ENCODE data around the gene MSI2.

Gene MSI2

DNA sequence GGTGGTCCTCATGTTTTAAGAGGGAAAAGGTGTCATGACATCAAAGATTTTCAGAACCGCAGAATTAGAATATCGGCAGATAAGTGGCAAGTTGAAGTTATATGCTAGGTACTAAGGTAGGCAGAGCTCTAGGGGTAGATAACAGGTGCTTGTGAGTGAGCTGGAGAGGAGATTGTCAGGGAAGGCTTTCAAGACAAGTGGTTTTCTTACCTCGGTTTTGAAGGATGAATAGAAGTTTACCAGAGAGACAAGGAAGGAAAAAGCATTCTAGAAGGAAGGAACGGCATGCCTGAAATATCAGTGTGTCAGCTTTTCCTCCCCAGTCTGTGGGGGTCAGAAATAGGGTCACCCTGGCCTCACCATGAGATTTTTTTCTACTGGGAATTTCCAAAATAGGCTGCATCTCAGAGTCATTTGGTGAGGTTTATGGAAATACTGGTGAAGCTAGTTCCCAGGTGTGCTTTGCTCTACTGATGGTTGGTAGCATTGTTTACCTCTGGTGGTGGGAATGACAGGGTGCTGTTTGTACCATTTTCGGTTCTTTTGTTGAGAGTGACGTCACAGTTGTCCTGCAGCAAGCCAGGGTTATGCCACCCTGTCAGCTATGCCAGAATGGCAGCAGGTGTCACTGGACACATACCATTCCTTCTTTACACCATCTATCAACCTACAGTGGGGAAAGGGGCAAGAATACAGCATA, 112.5 kb downstream of the MSI2 start:
- no peak overlapping the region for H3K23ac ChIP-seq (ENCODE audit: low read depth, low read length, poor library complexity)
- no peak overlapping the region for H2BK5ac ChIP-seq (ENCODE audit: low read length)
- no peak overlapping the region for H3K4me2 ChIP-seq (ENCODE audit: insufficient read depth, low read length, poor library complexity, severe bottlenecking)
- peaks cover 4 to 12% of the 10 kb centered on the region in 2 donors for H3K9me3 ChIP-seq (replicated peaks in 1 of 2; ENCODE audit: control insufficient read depth in 2 of 2, insufficient read depth in 1 of 2, low read depth in 1 of 2, low read length in 2 of 2)
- no peak overlapping the region for H3K9ac ChIP-seq (ENCODE audit: low read depth, low read length, poor library complexity)
- H4K8ac ChIP-seq (ENCODE audit: low read depth, low read length): no peak overlapping the region
- no peak overlapping the region for H3K14ac ChIP-seq (ENCODE audit: low read length)
- no peak for DNase-seq (ENCODE audit: low spot score)
- H3K27me3 ChIP-seq (ENCODE audit: control insufficient read depth in 3 of 3, insufficient read depth in 3 of 3, low read depth in 1 of 3, low read length in 3 of 3): no peaks in the 10 kb centered on the region
- peaks cover 0 to 15% of the 10 kb centered on the region in 2 donors for H3K36me3 ChIP-seq (replicated peaks in 1 of 2; ENCODE audit: control insufficient read depth in 2 of 2, insufficient read depth in 2 of 2, low read length in 2 of 2)
- peaks cover 8% of the 10 kb centered on the region for H3K79me1 ChIP-seq (ENCODE audit: low read depth, low read length)
- no peak overlapping the region for H2BK12ac ChIP-seq (ENCODE audit: low read length)
- H4K91ac ChIP-seq (ENCODE audit: low read depth, low read length, poor library complexity): no peak overlapping the region
- H2BK15ac ChIP-seq (ENCODE audit: low read length): no peak overlapping the region
- no peak overlapping the region for H2BK120ac ChIP-seq (ENCODE audit: low read depth, low read length)
- peaks cover 11 to 26% of the 10 kb centered on the region in 2 donors for H3K4me1 ChIP-seq (ENCODE audit: control insufficient read depth in 2 of 2, insufficient read depth in 1 of 2, low read depth in 1 of 2, low read length in 2 of 2)
- no peak overlapping the region for H2AK5ac ChIP-seq (ENCODE audit: low read depth, low read length)
- H3K4me3 ChIP-seq (ENCODE audit: low read length in 2 of 2): no peak overlapping the region
- H3K4ac ChIP-seq (ENCODE audit: low read length): no peak overlapping the region
- no CpG with 5 or more reads among the region's 6 CpGs for WGBS, 2 donors (ENCODE audit: extremely low coverage in 2 of 2, insufficient read length in 2 of 2, insufficient replicate concordance in 1 of 2)
- no peak overlapping the region for H3K18ac ChIP-seq (ENCODE audit: low read length)
- H2AFZ ChIP-seq (ENCODE audit: low read length): no peak overlapping the region
- H3K27ac ChIP-seq (replicated peaks; ENCODE audit: low read length): peak overlapping the region; percentile 14

DNA sequence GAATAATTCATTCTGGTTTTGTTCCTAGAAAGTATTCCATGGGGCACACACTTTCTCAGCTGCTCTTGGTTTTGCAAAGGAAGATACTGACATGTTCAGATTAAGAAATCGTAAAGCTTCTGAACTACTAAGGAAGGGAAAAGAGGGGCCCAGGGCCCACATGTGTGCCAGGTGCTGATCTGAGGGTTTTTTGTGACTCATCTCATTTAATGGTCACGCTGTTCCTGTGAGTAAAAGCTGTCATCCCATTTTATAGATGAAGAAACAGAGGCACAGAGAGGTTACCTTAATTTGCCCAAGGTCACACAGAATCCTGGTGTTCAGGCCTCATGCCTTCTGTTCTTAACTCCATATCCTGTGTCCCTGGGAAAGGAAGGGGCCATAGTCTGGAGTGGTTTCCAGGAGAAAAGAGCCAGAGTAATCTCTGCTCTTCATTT, 113.2 kb downstream of the MSI2 start:
- peaks cover 0 to 15% of the 10 kb centered on the region in 2 donors for H3K36me3 ChIP-seq (replicated peaks in 1 of 2; ENCODE audit: control insufficient read depth in 2 of 2, insufficient read depth in 2 of 2, low read length in 2 of 2)
- no peak for DNase-seq (ENCODE audit: low spot score)
- H3K18ac ChIP-seq (ENCODE audit: low read length): no peak overlapping the region
- no peak overlapping the region for H2BK12ac ChIP-seq (ENCODE audit: low read length)
- H3K4me2 ChIP-seq (ENCODE audit: insufficient read depth, low read length, poor library complexity, severe bottlenecking): no peak overlapping the region
- no peak overlapping the region for H2BK120ac ChIP-seq (ENCODE audit: low read depth, low read length)
- no peak overlapping the region for H3K4ac ChIP-seq (ENCODE audit: low read length)
- H4K91ac ChIP-seq (ENCODE audit: low read depth, low read length, poor library complexity): no peak overlapping the region
- no peak overlapping the region for H3K4me3 ChIP-seq (ENCODE audit: low read length in 2 of 2)
- no peak overlapping the region for H4K8ac ChIP-seq (ENCODE audit: low read depth, low read length)
- no peak overlapping the region for H2AFZ ChIP-seq (ENCODE audit: low read length)
- H3K14ac ChIP-seq (ENCODE audit: low read length): no peak overlapping the region
- peaks cover 6 to 18% of the 10 kb centered on the region in 2 donors for H3K9me3 ChIP-seq (replicated peaks in 1 of 2; ENCODE audit: control insufficient read depth in 2 of 2, insufficient read depth in 1 of 2, low read depth in 1 of 2, low read length in 2 of 2)
- no peak overlapping the region for H2BK15ac ChIP-seq (ENCODE audit: low read length)
- H3K4me1 ChIP-seq (ENCODE audit: control insufficient read depth in 2 of 2, insufficient read depth in 1 of 2, low read depth in 1 of 2, low read length in 2 of 2): peaks cover 10 to 20% of the 10 kb centered on the region in 2 donors
- H3K27ac ChIP-seq (replicated peaks; ENCODE audit: low read length): peak overlapping the region; percentile 23
- no CpG with 5 or more reads among the region's 2 CpGs for WGBS, 2 donors (ENCODE audit: extremely low coverage in 2 of 2, insufficient read length in 2 of 2, insufficient replicate concordance in 1 of 2)
- H3K9ac ChIP-seq (ENCODE audit: low read depth, low read length, poor library complexity): no peak overlapping the region
- H2BK5ac ChIP-seq (ENCODE audit: low read length): no peak overlapping the region
- no peak overlapping the region for H3K23ac ChIP-seq (ENCODE audit: low read depth, low read length, poor library complexity)
- H3K79me1 ChIP-seq (ENCODE audit: low read depth, low read length): peaks cover 8% of the 10 kb centered on the region
- no peak overlapping the region for H2AK5ac ChIP-seq (ENCODE audit: low read depth, low read length)
- H3K27me3 ChIP-seq (ENCODE audit: control insufficient read depth in 3 of 3, insufficient read depth in 3 of 3, low read depth in 1 of 3, low read length in 3 of 3): no peaks in the 10 kb centered on the region

DNA sequence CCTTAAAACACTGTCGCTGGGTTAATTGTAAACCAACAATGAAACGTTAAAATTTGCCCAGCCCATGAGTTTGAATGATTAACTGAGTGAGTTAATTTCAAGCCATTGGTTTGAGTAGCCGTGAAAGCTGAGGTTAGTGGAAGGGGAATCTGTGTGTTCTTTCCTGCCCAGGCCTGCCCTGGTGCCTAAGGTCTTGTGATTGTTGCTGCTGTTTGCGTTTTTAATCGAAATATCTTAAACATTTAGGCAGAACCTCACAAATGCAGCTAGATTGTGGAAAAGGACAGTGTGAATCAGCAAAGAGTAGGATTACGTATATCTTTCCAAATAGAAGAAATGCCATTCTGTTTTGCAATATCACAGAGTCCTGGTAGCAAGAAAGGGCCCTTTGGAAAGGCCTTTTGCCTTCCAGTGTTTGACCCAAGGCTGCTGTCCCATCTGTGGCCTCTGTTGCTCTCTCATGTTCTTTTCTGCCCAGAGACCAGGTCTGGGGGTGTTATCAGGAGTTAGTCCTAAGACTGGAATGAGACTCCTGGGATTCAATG, 113.8 kb downstream of the MSI2 start:
- no peak overlapping the region for H3K4me3 ChIP-seq (ENCODE audit: low read length in 2 of 2)
- no peak overlapping the region for H2BK12ac ChIP-seq (ENCODE audit: low read length)
- no peak overlapping the region for H3K14ac ChIP-seq (ENCODE audit: low read length)
- H3K23ac ChIP-seq (ENCODE audit: low read depth, low read length, poor library complexity): no peak overlapping the region
- no peak overlapping the region for H4K8ac ChIP-seq (ENCODE audit: low read depth, low read length)
- H3K9ac ChIP-seq (ENCODE audit: low read depth, low read length, poor library complexity): no peak overlapping the region
- H4K91ac ChIP-seq (ENCODE audit: low read depth, low read length, poor library complexity): no peak overlapping the region
- H3K36me3 ChIP-seq (replicated peaks in 1 of 2; ENCODE audit: control insufficient read depth in 2 of 2, insufficient read depth in 2 of 2, low read length in 2 of 2): peaks cover 0 to 18% of the 10 kb centered on the region in 2 donors
- no peak overlapping the region for H3K4me2 ChIP-seq (ENCODE audit: insufficient read depth, low read length, poor library complexity, severe bottlenecking)
- DNase-seq (ENCODE audit: low spot score): no peak
- H3K4me1 ChIP-seq (ENCODE audit: control insufficient read depth in 2 of 2, insufficient read depth in 1 of 2, low read depth in 1 of 2, low read length in 2 of 2): peaks cover 10 to 19% of the 10 kb centered on the region in 2 donors
- H3K27me3 ChIP-seq (ENCODE audit: control insufficient read depth in 3 of 3, insufficient read depth in 3 of 3, low read depth in 1 of 3, low read length in 3 of 3): no peaks in the 10 kb centered on the region
- no peak overlapping the region for H2BK5ac ChIP-seq (ENCODE audit: low read length)
- peaks cover 6 to 18% of the 10 kb centered on the region in 2 donors for H3K9me3 ChIP-seq (replicated peaks in 1 of 2; ENCODE audit: control insufficient read depth in 2 of 2, insufficient read depth in 1 of 2, low read depth in 1 of 2, low read length in 2 of 2)
- H3K4ac ChIP-seq (ENCODE audit: low read length): no peak overlapping the region
- H3K27ac ChIP-seq (replicated peaks; ENCODE audit: low read length): peak overlapping the region; percentile 51
- WGBS, 2 donors (ENCODE audit: extremely low coverage in 2 of 2, insufficient read length in 2 of 2, insufficient replicate concordance in 1 of 2): no CpG with 5 or more reads among the region's 6 CpGs
- H2BK15ac ChIP-seq (ENCODE audit: low read length): no peak overlapping the region
- H2AK5ac ChIP-seq (ENCODE audit: low read depth, low read length): no peak overlapping the region
- H2AFZ ChIP-seq (ENCODE audit: low read length): no peak overlapping the region
- H3K79me1 ChIP-seq (ENCODE audit: low read depth, low read length): peaks cover 8% of the 10 kb centered on the region
- H2BK120ac ChIP-seq (ENCODE audit: low read depth, low read length): no peak overlapping the region
- H3K18ac ChIP-seq (ENCODE audit: low read length): no peak overlapping the region

DNA sequence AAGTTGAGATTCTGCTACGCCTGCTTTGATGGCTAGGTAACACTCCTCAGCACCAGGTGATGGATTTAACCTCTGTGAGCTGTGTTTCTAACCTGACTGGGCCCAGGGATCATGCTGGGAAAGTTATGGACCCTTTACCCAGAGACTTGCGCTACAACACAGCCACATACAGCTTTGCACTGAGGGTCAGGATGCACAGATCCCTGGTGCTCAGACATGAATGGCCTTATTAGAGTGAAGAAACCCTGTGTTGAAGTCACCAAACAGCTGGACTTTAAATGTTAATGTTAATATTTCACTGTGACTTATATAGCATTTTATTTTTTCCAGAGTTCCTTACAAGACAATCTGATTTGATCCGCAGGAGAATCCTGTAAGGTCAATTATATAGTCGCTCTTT, 114.3 kb downstream of the MSI2 start:
- Histone ChIP-seq H4K8ac (ENCODE audit: low read depth, low read length) (no peak overlapping the region), H3K14ac (ENCODE audit: low read length) (no peak overlapping the region), H3K27ac (replicated peaks; ENCODE audit: low read length) (peak overlapping the region; percentile 51), H2BK15ac (ENCODE audit: low read length) (no peak overlapping the region), H3K23ac (ENCODE audit: low read depth, low read length, poor library complexity) (no peak overlapping the region), H2BK120ac (ENCODE audit: low read depth, low read length) (no peak overlapping the region), H2AFZ (ENCODE audit: low read length) (no peak overlapping the region), H3K4me1 (ENCODE audit: control insufficient read depth in 2 of 2, insufficient read depth in 1 of 2, low read depth in 1 of 2, low read length in 2 of 2) (peaks cover 10 to 16% of the 10 kb centered on the region in 2 donors), H4K91ac (ENCODE audit: low read depth, low read length, poor library complexity) (no peak overlapping the region), H3K27me3 (ENCODE audit: control insufficient read depth in 3 of 3, insufficient read depth in 3 of 3, low read depth in 1 of 3, low read length in 3 of 3) (no peaks in the 10 kb centered on the region), H2BK12ac (ENCODE audit: low read length) (no peak overlapping the region), H3K9ac (ENCODE audit: low read depth, low read length, poor library complexity) (no peak overlapping the region), H3K4me2 (ENCODE audit: insufficient read depth, low read length, poor library complexity, severe bottlenecking) (no peak overlapping the region), H3K4me3 (ENCODE audit: low read length in 2 of 2) (no peak overlapping the region), H3K9me3 (replicated peaks in 1 of 2; ENCODE audit: control insufficient read depth in 2 of 2, insufficient read depth in 1 of 2, low read depth in 1 of 2, low read length in 2 of 2) (peaks cover 6 to 20% of the 10 kb centered on the region in 2 donors), H2AK5ac (ENCODE audit: low read depth, low read length) (no peak overlapping the region), H3K36me3 (replicated peaks in 1 of 2; ENCODE audit: control insufficient read depth in 2 of 2, insufficient read depth in 2 of 2, low read length in 2 of 2) (peaks cover 0 to 17% of the 10 kb centered on the region in 2 donors), H2BK5ac (ENCODE audit: low read length) (no peak overlapping the region), H3K18ac (ENCODE audit: low read length) (no peak overlapping the region), H3K4ac (ENCODE audit: low read length) (no peak overlapping the region), H3K79me1 (ENCODE audit: low read depth, low read length) (peaks cover 4% of the 10 kb centered on the region)
- no peak for DNase-seq (ENCODE audit: low spot score)
- WGBS, 2 donors (ENCODE audit: extremely low coverage in 2 of 2, insufficient read length in 2 of 2, insufficient replicate concordance in 1 of 2): no CpG with 5 or more reads among the region's 4 CpGs

Measured in neuronal stem cell (in vitro differentiated cells).